ENCODE measurements around the gene CTAGE1.

The CTAGE1 gene

DNA sequence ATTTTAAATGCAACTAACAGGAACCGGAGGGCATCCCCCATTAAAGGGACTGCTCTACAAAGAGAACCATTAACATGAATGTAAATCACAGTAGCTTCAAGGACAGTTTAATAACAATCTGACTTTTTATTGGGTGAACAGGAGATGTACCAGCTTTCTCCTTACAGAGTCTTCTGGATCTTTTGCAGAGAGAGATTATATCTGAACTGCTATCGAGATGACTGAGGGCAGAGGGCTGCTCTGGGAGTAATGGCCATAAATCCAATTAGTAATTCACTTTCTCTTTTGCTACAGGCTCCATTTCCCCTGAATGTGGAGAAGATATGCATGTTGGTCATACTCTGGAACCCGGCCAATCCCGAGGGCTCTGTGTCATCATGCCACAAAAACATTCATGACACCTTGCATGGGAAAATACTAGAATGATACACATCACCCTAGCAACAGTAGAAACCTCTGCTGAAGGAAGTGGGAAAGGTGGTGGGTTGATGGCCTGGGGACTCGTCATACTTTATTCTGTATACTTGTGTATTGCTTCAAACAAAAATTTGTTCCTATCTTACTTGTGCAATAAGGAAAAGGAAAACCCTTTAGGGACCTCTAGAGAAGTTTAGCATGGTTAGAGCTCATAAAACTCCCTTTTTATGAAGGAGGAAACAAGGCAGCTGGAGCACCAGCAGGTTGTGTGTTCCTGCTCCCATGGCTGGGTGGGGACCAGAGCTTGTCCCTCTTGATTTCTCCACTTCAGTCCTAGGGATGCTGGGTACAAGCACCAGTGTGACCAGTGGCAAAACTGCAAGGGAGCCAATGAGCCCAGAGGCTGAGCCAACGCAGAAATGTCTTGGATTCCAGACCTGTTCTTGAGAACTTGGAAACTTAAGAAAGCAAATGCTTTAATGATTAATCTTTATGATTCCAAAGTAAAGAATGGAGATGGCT is 26.0 kb downstream of the CTAGE1 start:
- no peaks in the 10 kb centered on the region for H3K36me3 ChIP-seq (ENCODE audit: control insufficient read depth, insufficient read depth, low read length)
- no peaks in the 10 kb centered on the region for H3K4me1 ChIP-seq (ENCODE audit: control insufficient read depth, insufficient read depth, low read length)
- no peaks in the 10 kb centered on the region for H3K9me3 ChIP-seq (ENCODE audit: control insufficient read depth, insufficient read depth, low read length)
- no peak overlapping the region for H3K4me3 ChIP-seq (ENCODE audit: low read depth, low read length)
- H3K27ac ChIP-seq (ENCODE audit: low read depth, low read length), result no peak overlapping the region
- H3K27me3 ChIP-seq (ENCODE audit: control insufficient read depth, insufficient read depth, low read length), result no peaks in the 10 kb centered on the region
- no peak overlapping the region for H3K9ac ChIP-seq (ENCODE audit: low read depth, low read length)

GRCh38 chr18:22387787-22388186 is 29.9 kb downstream of the CTAGE1 start:
- Histone ChIP-seq H3K4me1 (ENCODE audit: control insufficient read depth, insufficient read depth, low read length) (no peaks in the 10 kb centered on the region), H3K27ac (ENCODE audit: low read depth, low read length) (no peak overlapping the region), H3K36me3 (ENCODE audit: control insufficient read depth, insufficient read depth, low read length) (no peaks in the 10 kb centered on the region), H3K9me3 (ENCODE audit: control insufficient read depth, insufficient read depth, low read length) (no peaks in the 10 kb centered on the region), H3K9ac (ENCODE audit: low read depth, low read length) (no peak overlapping the region), H3K27me3 (ENCODE audit: control insufficient read depth, insufficient read depth, low read length) (no peaks in the 10 kb centered on the region), H3K4me3 (ENCODE audit: low read depth, low read length) (no peak overlapping the region)

GRCh38 chr18:22387364-22387763 is 30.4 kb downstream of the CTAGE1 start:
- Histone ChIP-seq H3K36me3 (ENCODE audit: control insufficient read depth, insufficient read depth, low read length) (no peaks in the 10 kb centered on the region), H3K9me3 (ENCODE audit: control insufficient read depth, insufficient read depth, low read length) (no peaks in the 10 kb centered on the region), H3K27me3 (ENCODE audit: control insufficient read depth, insufficient read depth, low read length) (no peaks in the 10 kb centered on the region), H3K4me1 (ENCODE audit: control insufficient read depth, insufficient read depth, low read length) (no peaks in the 10 kb centered on the region), H3K27ac (ENCODE audit: low read depth, low read length) (no peak overlapping the region), H3K4me3 (ENCODE audit: low read depth, low read length) (no peak overlapping the region), H3K9ac (ENCODE audit: low read depth, low read length) (no peak overlapping the region)

DNA sequence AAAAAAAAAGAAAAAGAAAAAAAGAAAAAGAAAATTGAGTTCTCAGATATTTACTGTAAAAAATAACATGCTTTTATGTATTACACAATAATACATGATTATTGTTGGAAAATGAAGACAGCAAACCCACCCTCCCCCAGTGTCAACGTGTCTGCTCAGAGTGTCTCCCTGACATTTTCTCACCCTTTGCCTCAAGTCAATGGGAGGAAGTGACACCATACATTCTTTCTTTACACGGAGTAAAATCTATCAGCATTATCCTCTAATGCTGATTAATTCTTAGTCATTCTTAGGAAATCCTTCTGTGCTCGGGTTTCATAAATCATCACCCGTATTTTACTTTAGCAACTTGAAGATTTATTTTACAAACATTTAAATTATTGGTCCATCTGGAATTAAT is 32.0 kb downstream of the CTAGE1 start:
- Histone ChIP-seq H3K4me3 (ENCODE audit: low read depth, low read length) (no peak overlapping the region), H3K9me3 (ENCODE audit: control insufficient read depth, insufficient read depth, low read length) (no peaks in the 10 kb centered on the region), H3K27me3 (ENCODE audit: control insufficient read depth, insufficient read depth, low read length) (no peaks in the 10 kb centered on the region), H3K4me1 (ENCODE audit: control insufficient read depth, insufficient read depth, low read length) (no peaks in the 10 kb centered on the region), H3K27ac (ENCODE audit: low read depth, low read length) (no peak overlapping the region), H3K36me3 (ENCODE audit: control insufficient read depth, insufficient read depth, low read length) (no peaks in the 10 kb centered on the region), H3K9ac (ENCODE audit: low read depth, low read length) (no peak overlapping the region)

DNA sequence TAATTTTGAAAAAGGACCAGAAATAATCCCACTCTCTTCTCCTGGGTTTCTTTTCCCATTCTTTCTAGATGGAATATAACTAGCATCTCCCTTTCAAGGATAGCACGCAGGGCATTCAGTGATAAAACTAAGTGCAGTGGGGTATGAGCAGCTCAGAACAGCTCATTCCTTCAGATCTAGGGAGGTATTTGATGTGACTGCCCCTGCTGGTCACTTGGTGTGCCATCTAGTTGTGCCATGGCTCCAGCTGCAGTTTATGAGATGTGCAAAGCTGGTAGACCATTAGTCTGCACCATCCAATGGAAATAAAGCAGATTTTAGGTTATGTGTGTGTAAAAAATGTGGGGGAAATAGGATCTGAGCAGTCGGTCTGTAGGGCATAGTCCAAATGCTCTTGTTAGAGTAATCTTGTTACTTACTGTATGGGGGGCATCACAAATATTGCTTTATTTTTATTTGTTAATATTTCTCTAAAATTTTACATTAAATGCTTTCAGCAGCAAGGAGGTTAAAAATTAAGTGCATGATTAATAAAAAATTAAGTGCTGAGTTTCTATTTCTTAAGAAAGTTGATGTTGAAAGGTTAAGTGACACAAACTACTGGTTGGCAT is 38.9 kb downstream of the CTAGE1 start:
- no peaks in the 10 kb centered on the region for H3K4me1 ChIP-seq (ENCODE audit: control insufficient read depth, insufficient read depth, low read length)
- no peaks in the 10 kb centered on the region for H3K27me3 ChIP-seq (ENCODE audit: control insufficient read depth, insufficient read depth, low read length)
- no peak overlapping the region for H3K27ac ChIP-seq (ENCODE audit: low read depth, low read length)
- no peaks in the 10 kb centered on the region for H3K9me3 ChIP-seq (ENCODE audit: control insufficient read depth, insufficient read depth, low read length)
- no peak overlapping the region for H3K4me3 ChIP-seq (ENCODE audit: low read depth, low read length)
- no peaks in the 10 kb centered on the region for H3K36me3 ChIP-seq (ENCODE audit: control insufficient read depth, insufficient read depth, low read length)
- H3K9ac ChIP-seq (ENCODE audit: low read depth, low read length), result no peak overlapping the region

DNA sequence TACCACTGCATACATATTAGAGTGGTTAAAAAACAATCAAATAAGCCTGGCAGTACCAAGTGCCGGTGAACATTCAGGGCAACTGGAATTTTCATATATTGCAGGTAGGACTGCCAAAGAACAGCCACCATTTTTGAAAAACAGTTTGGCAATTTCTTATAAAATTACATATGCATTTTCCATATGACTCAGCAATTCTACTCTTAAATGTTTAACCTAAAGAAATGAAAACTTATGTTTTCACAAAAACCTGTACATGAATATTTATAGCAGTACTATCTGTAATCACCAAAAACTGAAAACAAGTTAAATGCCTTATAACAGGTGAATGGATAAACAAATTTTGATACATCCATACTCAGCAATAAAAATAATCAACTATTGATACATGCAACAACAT is 39.9 kb downstream of the CTAGE1 start:
- Histone ChIP-seq H3K9ac (ENCODE audit: low read depth, low read length) (no peak overlapping the region), H3K9me3 (ENCODE audit: control insufficient read depth, insufficient read depth, low read length) (no peaks in the 10 kb centered on the region), H3K4me3 (ENCODE audit: low read depth, low read length) (no peak overlapping the region), H3K36me3 (ENCODE audit: control insufficient read depth, insufficient read depth, low read length) (no peaks in the 10 kb centered on the region), H3K4me1 (ENCODE audit: control insufficient read depth, insufficient read depth, low read length) (no peaks in the 10 kb centered on the region), H3K27me3 (ENCODE audit: control insufficient read depth, insufficient read depth, low read length) (no peaks in the 10 kb centered on the region), H3K27ac (ENCODE audit: low read depth, low read length) (no peak overlapping the region)

DNA sequence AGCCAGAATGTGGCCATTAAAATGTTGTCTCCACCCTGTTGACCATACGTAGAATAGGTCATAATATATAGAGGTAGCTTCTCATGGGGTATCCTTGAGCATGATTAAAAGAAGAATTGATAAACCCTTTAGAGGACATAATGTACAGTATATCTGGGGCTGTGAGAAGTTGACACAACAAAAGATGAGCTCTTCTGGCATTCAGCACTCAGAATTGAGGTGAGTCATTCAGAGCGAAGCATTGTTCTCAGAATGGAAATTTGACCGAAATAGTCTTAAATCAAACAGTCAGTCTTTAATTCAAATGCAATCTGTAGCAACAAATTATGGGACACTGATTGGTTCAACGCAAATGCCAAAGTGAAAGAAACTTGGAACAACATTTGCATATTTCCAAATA is 47.3 kb downstream of the CTAGE1 start:
- Histone ChIP-seq H3K27ac (ENCODE audit: low read depth, low read length) (no peak overlapping the region), H3K36me3 (ENCODE audit: control insufficient read depth, insufficient read depth, low read length) (no peaks in the 10 kb centered on the region), H3K4me3 (ENCODE audit: low read depth, low read length) (no peak overlapping the region), H3K27me3 (ENCODE audit: control insufficient read depth, insufficient read depth, low read length) (no peaks in the 10 kb centered on the region; the same call in 1 of the 2 replicates), H3K4me1 (ENCODE audit: control insufficient read depth, insufficient read depth, low read length) (no peaks in the 10 kb centered on the region), H3K9me3 (ENCODE audit: control insufficient read depth, insufficient read depth, low read length) (no peaks in the 10 kb centered on the region), H3K9ac (ENCODE audit: low read depth, low read length) (no peak overlapping the region)

DNA sequence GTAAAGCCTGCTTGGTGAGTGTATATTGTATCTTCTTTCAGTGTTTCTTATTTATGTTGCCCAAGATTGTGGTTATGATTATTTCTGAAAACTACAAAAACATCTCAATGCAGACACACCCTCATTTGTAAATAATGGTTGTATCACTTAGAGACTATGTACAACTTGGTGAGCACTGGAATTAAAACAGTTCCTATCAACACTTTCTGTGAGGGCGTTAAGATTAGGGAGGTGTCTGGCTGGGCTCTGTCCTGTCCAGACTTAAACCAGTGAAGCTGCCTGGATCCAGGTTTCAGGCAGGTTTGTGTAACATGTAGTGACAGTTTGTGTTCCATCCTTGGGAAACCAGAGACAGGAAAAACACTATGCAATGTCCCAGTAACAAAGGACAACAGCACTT is 49.7 kb downstream of the CTAGE1 start:
- no peaks in the 10 kb centered on the region for H3K36me3 ChIP-seq (ENCODE audit: control insufficient read depth, insufficient read depth, low read length)

GRCh38 chr18:22367303-22367702 is 50.4 kb downstream of the CTAGE1 start:
- Histone ChIP-seq H3K4me1 (ENCODE audit: control insufficient read depth, insufficient read depth, low read length) (no peaks in the 10 kb centered on the region), H3K27me3 (ENCODE audit: control insufficient read depth, insufficient read depth, low read length) (peaks cover 9% of the 10 kb centered on the region), H3K4me3 (ENCODE audit: low read depth, low read length) (no peak overlapping the region), H3K9ac (ENCODE audit: low read depth, low read length) (no peak overlapping the region), H3K27ac (ENCODE audit: low read depth, low read length) (no peak overlapping the region), H3K9me3 (ENCODE audit: control insufficient read depth, insufficient read depth, low read length) (no peaks in the 10 kb centered on the region), H3K36me3 (ENCODE audit: control insufficient read depth, insufficient read depth, low read length) (no peaks in the 10 kb centered on the region)

More for the DNA sequence above, 49.7 kb downstream of the CTAGE1 start:
- H3K27ac ChIP-seq (ENCODE audit: low read depth, low read length), result no peak overlapping the region
- H3K4me1 ChIP-seq (ENCODE audit: control insufficient read depth, insufficient read depth, low read length), result no peaks in the 10 kb centered on the region
- H3K27me3 ChIP-seq (ENCODE audit: control insufficient read depth, insufficient read depth, low read length), result peaks cover 3% of the 10 kb centered on the region
- H3K9me3 ChIP-seq (ENCODE audit: control insufficient read depth, insufficient read depth, low read length), result no peaks in the 10 kb centered on the region
- no peak overlapping the region for H3K4me3 ChIP-seq (ENCODE audit: low read depth, low read length)
- no peak overlapping the region for H3K9ac ChIP-seq (ENCODE audit: low read depth, low read length)

DNA sequence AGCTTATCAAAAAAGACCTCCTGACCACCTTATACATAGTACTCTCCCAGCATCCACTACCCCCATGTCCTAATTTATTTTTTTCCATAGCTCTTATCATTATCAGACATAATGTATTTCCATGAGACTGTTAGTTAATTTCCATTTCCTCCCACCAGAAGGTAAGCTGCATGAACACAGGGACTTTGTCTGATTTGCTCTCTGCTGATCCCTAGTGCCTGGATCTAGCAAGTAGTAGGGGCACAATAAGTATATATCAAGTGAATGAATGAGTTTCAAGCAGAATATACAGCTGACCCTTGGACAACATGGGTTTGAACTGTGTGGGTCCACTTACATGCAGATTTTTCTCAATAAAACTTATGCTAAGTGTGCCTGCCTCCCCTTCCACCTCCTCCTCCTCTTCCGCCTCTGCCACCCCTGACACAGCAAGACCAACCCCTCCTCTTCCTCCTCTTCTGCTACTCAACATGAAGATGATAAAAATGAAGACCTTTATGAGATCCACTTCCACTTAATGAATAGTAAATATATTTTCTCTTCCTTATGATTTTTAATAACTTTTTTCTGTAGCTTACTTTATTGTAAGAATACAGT is 53.8 kb downstream of the CTAGE1 start:
- H3K36me3 ChIP-seq (ENCODE audit: control insufficient read depth, insufficient read depth, low read length), result no peaks in the 10 kb centered on the region
- no peaks in the 10 kb centered on the region for H3K9me3 ChIP-seq (ENCODE audit: control insufficient read depth, insufficient read depth, low read length)
- H3K9ac ChIP-seq (ENCODE audit: low read depth, low read length), result no peak overlapping the region
- H3K4me1 ChIP-seq (ENCODE audit: control insufficient read depth, insufficient read depth, low read length), result no peaks in the 10 kb centered on the region
- H3K27me3 ChIP-seq (ENCODE audit: control insufficient read depth, insufficient read depth, low read length), result peaks cover 13% of the 10 kb centered on the region
- no peak overlapping the region for H3K4me3 ChIP-seq (ENCODE audit: low read depth, low read length)
- H3K27ac ChIP-seq (ENCODE audit: low read depth, low read length), result no peak overlapping the region

All from HUES48 (cell line).